HCT116 (cell line): ENCODE measurements around the gene PRAME. TPM values are rescaled to one million over a fixed set of nuclear protein-coding genes. Genes with fewer than 3 reads are reported as not detected.

Source experiments
- ATAC-seq: fragments of 200-7000 bp; cut with Tn5 transposase; 2 replicates; pipeline ENCODE4 v1.9.1; 2020; ENCODE audit warnings: mild to moderate bottlenecking, moderate library complexity
- BruUV-seq: library from RNA; stranded (reverse); fragments of 400-500 nt; replicated peaks from 2 replicates; lab custom pipeline; 2021; lab: Mats Ljungman, UMichigan
- CTCF ChIA-PET: fragments of 300-600 bp; sonication (Branson Sonifier 250); formaldehyde crosslinking; loops from one replicate; lab custom pipeline; 2021; ENCODE audit warnings: antibody characterized with exemption; lab: Charles Lee
- POLR2A ChIA-PET: fragments of 300-600, 350-600 bp; sonication (Branson Sonifier 250); formaldehyde crosslinking; loops from one replicate; lab custom pipeline; 2021; ENCODE audit warnings: antibody characterized with exemption; lab: Charles Lee
- RAD21 ChIA-PET, 2 experiments: fragments of 300-600 bp; sonication (Branson Sonifier 250); formaldehyde crosslinking; loops; one replicate each; lab custom pipeline; 2023; ENCODE audit warnings: low total read pairs in 2 of 2; ENCODE audit not compliant: uncharacterized antibody in 2 of 2, unreplicated experiment in 2 of 2, low non-redundant PET in 1 of 2; lab: Charles Lee
- DNase-seq: peaks from one replicate; pipeline ENCODE4 v3.0.0-alpha.2; 2010; ENCODE audit warnings: low read depth, low spot score
- H2AFZ ChIP-seq: fragments of 200-600 bp; shearing (Covaris generic), sonication (generic); 2 replicates; pipeline ENCODE4 v1.6.1; 2017; ENCODE audit warnings: low read depth, mixed run types, mixed read lengths, antibody characterized with exemption, low read length; ENCODE audit not compliant: poor library complexity, severe bottlenecking
- H3K27ac ChIP-seq: 2 replicates; pipeline ENCODE4 v1.5.1; 2012; ENCODE audit warnings: low read depth, low read length
- H3K27me3 ChIP-seq: fragments of 200-600 bp; sonication (generic); 2 replicates; pipeline ENCODE4 v1.6.1; 2016; ENCODE audit warnings: mixed run types, low read length, mixed read lengths; ENCODE audit not compliant: insufficient read depth
- H3K36me3 ChIP-seq, 2 experiments: fragments of 200-500 bp in 1 of 2; fragments of 200-600 bp in 1 of 2; sonication (Bioruptor generic) in 1 of 2; sonication (generic) in 1 of 2; 2 replicates each; pipeline versions ENCODE4 v1.5.1 to v1.6.1; 2014 to 2016; ENCODE audit warnings: low read length in 2 of 2, inconsistent platforms in 1 of 2, mixed read lengths in 1 of 2, mixed run types in 1 of 2; ENCODE audit not compliant: insufficient read depth in 2 of 2, control insufficient read depth in 1 of 2
- H3K4me1 ChIP-seq, 2 experiments: fragments of 200-600 bp in 1 of 2; sonication (generic) in 1 of 2; 2 replicates each; pipeline versions ENCODE4 v1.5.1 to v1.6.1; 2012 to 2017; ENCODE audit warnings: low read length in 2 of 2, inconsistent platforms in 1 of 2, mild to moderate bottlenecking in 1 of 2, mixed read lengths in 1 of 2, mixed run types in 1 of 2, moderate library complexity in 1 of 2; ENCODE audit not compliant: insufficient read depth in 2 of 2, control insufficient read depth in 1 of 2
- H3K4me2 ChIP-seq: fragments of 200-600 bp; sonication (generic); 2 replicates; pipeline ENCODE4 v1.6.1; 2017; ENCODE audit warnings: mixed run types, low read length, mixed read lengths
- H3K4me3 ChIP-seq, 2 experiments: fragments of 200-600 bp in 1 of 2; sonication (generic) in 1 of 2; replicated peaks in 1 of 2; 2 replicates each; pipeline ENCODE4 v1.5.1; 2011 to 2016; ENCODE audit warnings: low read length in 2 of 2, control low read depth in 1 of 2, low read depth in 1 of 2, mild to moderate bottlenecking in 1 of 2, mixed read lengths in 1 of 2, mixed run types in 1 of 2
- H3K79me2 ChIP-seq: fragments of 200-600 bp; sonication (generic); 2 replicates; pipeline ENCODE4 v1.6.1; 2017; ENCODE audit warnings: mild to moderate bottlenecking, mixed run types, low read length, moderate library complexity, mixed read lengths; ENCODE audit not compliant: insufficient read depth
- H3K9ac ChIP-seq: fragments of 200-600 bp; sonication (generic); 2 replicates; pipeline ENCODE4 v1.6.1; 2016; ENCODE audit warnings: low read length, mixed read lengths
- H3K9me2 ChIP-seq: fragments of 200-600 bp; sonication (generic), shearing (Covaris generic); 2 replicates; pipeline ENCODE4 v1.6.1; 2017; ENCODE audit warnings: mixed run types, mild to moderate bottlenecking, moderate library complexity; ENCODE audit not compliant: insufficient read depth
- H3K9me3 ChIP-seq, 2 experiments: fragments of 200-500 bp in 1 of 2; fragments of 200-600 bp in 1 of 2; sonication (Bioruptor generic) in 1 of 2; sonication (generic) in 1 of 2; 2 replicates each; pipeline ENCODE4 v1.6.1; 2014 to 2017; ENCODE audit warnings: low read length in 2 of 2, mixed read lengths in 2 of 2, inconsistent platforms in 1 of 2, low read depth in 1 of 2, mild to moderate bottlenecking in 1 of 2, mixed run types in 1 of 2, moderate library complexity in 1 of 2; ENCODE audit not compliant: control insufficient read depth in 1 of 2, insufficient read depth in 1 of 2
- H4K20me1 ChIP-seq: fragments of 200-600 bp; sonication (generic), shearing (Covaris generic); 2 replicates; pipeline ENCODE4 v1.6.1; 2017; ENCODE audit warnings: mixed run types, mild to moderate bottlenecking, moderate library complexity; ENCODE audit not compliant: insufficient read depth
- ATF3 ChIP-seq: IDR thresholded peaks from 2 replicates; pipeline ENCODE4 v1.6.1; 2012
- CBX3 ChIP-seq: IDR thresholded peaks from 2 replicates; pipeline ENCODE4 v1.6.1; 2012; ENCODE audit warnings: low read depth
- CTCF ChIP-seq, 3 experiments: fragments of 200-600 bp in 1 of 3; sonication (generic) in 1 of 3; IDR thresholded peaks in 2 of 3; conservative IDR thresholded peaks in 1 of 3; 2 replicates each; pipeline ENCODE4 v1.5.1; 2012 to 2017; ENCODE audit warnings: low read depth in 2 of 3, low read length in 2 of 3, antibody characterized with exemption in 1 of 3, borderline replicate concordance in 1 of 3, control low read depth in 1 of 3, mild to moderate bottlenecking in 1 of 3, mixed read lengths in 1 of 3, mixed run types in 1 of 3, moderate library complexity in 1 of 3; ENCODE audit not compliant: insufficient read depth in 1 of 3
- FOSL1 ChIP-seq: IDR thresholded peaks from 2 replicates; pipeline ENCODE4 v1.6.1; 2012; ENCODE audit warnings: low read depth
- JUND ChIP-seq: IDR thresholded peaks from 2 replicates; pipeline ENCODE4 v1.6.1; 2012
- RAD21 ChIP-seq: IDR thresholded peaks from 2 replicates; pipeline ENCODE4 v1.6.1; 2012; ENCODE audit warnings: low read depth, mild to moderate bottlenecking
- ZFX ChIP-seq: fragments of 450-650 bp; IDR thresholded peaks from 2 replicates; pipeline ENCODE4 v1.6.1; 2017
- intact Hi-C: fragments of 100-400 bp; cut with micrococcal nuclease; formaldehyde crosslinking; loops from 2 replicates; pipeline ENCODE4 v1.10.0; 2022
- total RNA-seq: library from RNA; stranded (reverse); gene quantifications from one replicate; pipeline ENCODE4 v1.2.1, GENCODE V29; 2021; ENCODE audit not compliant: unreplicated experiment

The PRAME gene
- total RNA-seq, 1 experiment from 2014 or later, result 28.4 TPM

- TF ChIP-seq ZFX, result no peak
- TF ChIP-seq JUND, result no peak
- no peak for TF ChIP-seq CTCF (IDR thresholded peaks at IDR 0.05 in 2 of 3, conservative IDR thresholded peaks at IDR 0.05 in 1 of 3; ENCODE audit: borderline replicate concordance in 1 of 3, insufficient read depth in 1 of 3, low read depth in 2 of 3, low read length in 2 of 3)
- TF ChIP-seq CBX3, result no peak
- no peak for TF ChIP-seq FOSL1
- TF ChIP-seq ATF3, result no peak
These were observed 34.2 kb upstream of the PRAME start (continued) for GRCh38 chr22:22593250-22593649.

- no peak overlapping the region for H3K4me2 ChIP-seq
- DNase-seq, result no peak
These were observed 32.6 kb upstream of the PRAME start for GRCh38 chr22:22591348-22592299.

More at GRCh38 chr22:22591348-22592299, 32.6 kb upstream of the PRAME start:
- H3K4me1 ChIP-seq, result peaks cover 0 to 3% of the 10 kb centered on the region in 2 experiments; a peak in 1 of 4 replicates
- H3K79me2 ChIP-seq, result no peaks in the 10 kb centered on the region
- H3K27me3 ChIP-seq, result no peaks in the 10 kb centered on the region
- RAD21 ChIA-PET, result interaction anchor here in 1 of 2 experiments (0.6 kb wide), 1 partner anchor 169 kb away, joined by 3 read pairs; no protein-coding TSS in a partner anchor
- ATAC-seq, result no peak
- H3K9ac ChIP-seq, result no peak overlapping the region
- H3K27ac ChIP-seq, result no peak overlapping the region
- no peaks in the 10 kb centered on the region for H3K9me2 ChIP-seq
- POLR2A ChIA-PET, result no interaction called here
- H2AFZ ChIP-seq, result no peak overlapping the region
- no TSS peak for BruUV-seq
- no peaks in the 10 kb centered on the region for H3K9me3 ChIP-seq
- no peak overlapping the region for H3K4me3 ChIP-seq
- intact Hi-C loops, result loop anchor here (5.0 kb wide), 1 partner anchor 366 kb away; no protein-coding TSS in a partner anchor
- TF ChIP-seq RAD21 (no peak), CTCF (IDR thresholded peaks at IDR 0.05 in 2 of 3, conservative IDR thresholded peaks at IDR 0.05 in 1 of 3; ENCODE audit: borderline replicate concordance in 1 of 3, insufficient read depth in 1 of 3, low read depth in 2 of 3, low read length in 2 of 3) (peak in 2 of 3 experiments; percentile 21 to 33; a peak in 3 of 6 replicates)
- no peaks in the 10 kb centered on the region for H3K36me3 ChIP-seq
- H4K20me1 ChIP-seq, result no peaks in the 10 kb centered on the region
- CTCF ChIA-PET, result interaction anchor here (0.7 to 2.5 kb wide), 15 partner anchors 9 to 363 kb away, joined by 3 to 15 read pairs (median 4); partner anchors contain the start of gene PRAME
